ENCODE data around the gene TMEM203. TPM values are rescaled to one million over a fixed set of nuclear protein-coding genes. Genes with fewer than 3 reads are reported as not detected.

The TMEM203 gene
- total and polyA plus RNA-seq, 10 of the 15 experiments (the other 5 are each of a cell fraction or from before 2014, with no cell fraction given) = 7.2 to 68.1 (median 33.8) TPM

DNA sequence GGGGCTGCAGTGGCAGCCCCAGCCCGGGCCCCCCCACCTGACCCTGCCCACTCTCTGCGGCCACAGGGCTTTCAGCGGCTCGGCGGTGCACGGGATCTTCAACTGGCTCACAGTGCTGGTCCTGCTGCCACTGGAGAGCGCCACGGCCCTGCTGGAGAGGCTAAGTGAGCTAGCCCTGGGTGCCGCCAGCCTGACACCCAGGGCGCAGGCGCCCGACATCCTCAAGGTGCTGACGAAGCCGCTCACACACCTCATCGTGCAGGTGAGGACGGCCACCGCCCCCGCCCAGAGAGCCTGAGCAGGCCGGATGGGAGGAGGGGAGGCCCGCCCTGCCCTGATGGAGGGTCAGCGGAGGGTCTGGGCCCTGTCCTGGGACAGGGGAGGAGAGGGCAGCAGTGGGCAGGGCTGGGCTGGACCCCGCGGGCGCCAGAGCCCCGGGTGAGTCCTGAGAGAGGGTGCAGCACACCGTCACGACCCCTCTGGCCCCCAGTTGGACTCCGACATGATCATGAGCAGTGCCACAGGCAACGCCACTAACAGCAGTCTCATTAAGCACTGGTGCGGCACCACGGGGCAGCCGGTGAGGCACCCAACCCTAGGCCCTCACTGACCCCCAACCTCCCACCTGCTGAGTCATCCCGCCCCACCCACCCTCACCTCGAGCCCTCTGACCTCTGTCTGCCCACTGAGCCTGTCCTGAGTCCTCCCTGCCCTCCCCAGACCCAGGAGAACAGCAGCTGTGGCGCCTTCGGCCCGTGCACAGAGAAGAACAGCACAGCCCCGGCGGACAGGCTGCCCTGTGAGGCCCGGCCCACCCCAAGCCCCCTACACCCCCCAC lies 27.9 kb upstream of the TMEM203 start:
- intact Hi-C loops (cut with micrococcal nuclease; ENCODE audit: unreplicated experiment) (no loop called here), in situ Hi-C loops (cut with MboI) (no loop called here)
- H3K4me2 ChIP-seq (ENCODE audit: control insufficient read depth, insufficient read depth) = no peak overlapping the region
- peaks cover 19% of the 10 kb centered on the region for H3K4me1 ChIP-seq (ENCODE audit: control insufficient read depth, insufficient read depth, low read length)
- H3K27me3 ChIP-seq (replicated peaks in 1 of 2; ENCODE audit: control insufficient read depth in 2 of 2, insufficient read depth in 2 of 2, low read length in 1 of 2) = no peaks in the 10 kb centered on the region
- TF ChIP-seq NBN (IDR thresholded peaks at IDR 0.05) (no peak), MTA3 (IDR thresholded peaks at IDR 0.05; ENCODE audit: borderline replicate concordance, low read length) (no peak), NFYA (IDR thresholded peaks at IDR 0.05; ENCODE audit: borderline replicate concordance, low read depth, low read length) (no peak), RAD51 (IDR thresholded peaks at IDR 0.05) (no peak), PRDM15 (CRISPR knock-in tag; IDR thresholded peaks at IDR 0.05) (no peak), ZNF24 (IDR thresholded peaks at IDR 0.05) (no peak), NRF1 (conservative IDR thresholded peaks at IDR 0.05; ENCODE audit: low read depth, low read length) (no peak), PML (IDR thresholded peaks at IDR 0.05; ENCODE audit: low read length) (no peak), ZBTB4 (CRISPR knock-in tag; IDR thresholded peaks at IDR 0.05) (no peak), SRF (IDR thresholded peaks at IDR 0.05; ENCODE audit: low read depth in 2 of 2, low read length in 2 of 2) (no peak), TBL1XR1 (IDR thresholded peaks at IDR 0.05; ENCODE audit: low read depth, low read length) (no peak), TCF12 (IDR thresholded peaks at IDR 0.05; ENCODE audit: low read depth, low read length) (no peak), SREBF1 (IDR thresholded peaks at IDR 0.05; ENCODE audit: low read length) (no peak), GABPA (IDR thresholded peaks at IDR 0.05; ENCODE audit: low read depth) (no peak)
- H3K9me3 ChIP-seq (replicated peaks; ENCODE audit: control insufficient read depth, insufficient read depth, low read length) = no peaks in the 10 kb centered on the region
- POLR2A ChIA-PET = no interaction called here
- H3K36me3 ChIP-seq (ENCODE audit: control insufficient read depth in 2 of 2, insufficient read depth in 2 of 2, low read length in 1 of 2) = no peaks in the 10 kb centered on the region
- FAIRE-seq = no peak
- CTCF ChIA-PET = no interaction called here
- H3K4me3 ChIP-seq = no peak overlapping the region
- no peak for ATAC-seq
- SMC1A ChIA-PET (ENCODE audit: uncharacterized antibody, unreplicated experiment) = no interaction called here
- 32% methylated on average over 27 of the region's 40 CpGs for WGBS (ENCODE audit: insufficient coverage, insufficient replicate concordance, low lambda C conversion rate, missing lambda C conversion rate)
- no peaks in the 10 kb centered on the region; the same call in 1 of the 2 replicates for H3K79me2 ChIP-seq (ENCODE audit: control insufficient read depth, insufficient read depth, low read length)
- no peak overlapping the region for H3K27ac ChIP-seq (ENCODE audit: control insufficient read depth, insufficient read depth)
- DNase-seq (ENCODE audit: low read depth, low spot score) = no peak
- no peak overlapping the region for H3K9ac ChIP-seq (ENCODE audit: control insufficient read depth, insufficient read depth, low read length)
- no peak overlapping the region for H2AFZ ChIP-seq (ENCODE audit: control insufficient read depth, low read depth, low read length)
- RAD21 ChIA-PET (ENCODE audit: unreplicated experiment) = no interaction called here
- BruUV-seq (replicated peaks) = no TSS peak
- H4K20me1 ChIP-seq (ENCODE audit: control insufficient read depth, insufficient read depth) = no peaks in the 10 kb centered on the region

Measured in GM12878 (cell line).